ENCODE measurements around the gene KIAA0825. TPM values are rescaled to one million over a fixed set of nuclear protein-coding genes. Genes with fewer than 3 reads are reported as not detected.

The KIAA0825 gene
- total RNA-seq, 1 donor from 2014 or later = 0.26 TPM

- H3K27me3 ChIP-seq (ENCODE audit: control insufficient read depth, insufficient read depth, low read length) = no peaks in the 10 kb centered on the region
- no peak overlapping the region for H3K4me3 ChIP-seq (ENCODE audit: low read depth, low read length)
- FAIRE-seq (no peak), DNase-seq (ENCODE audit: low read depth) (no peak)
- no peaks in the 10 kb centered on the region for H3K36me3 ChIP-seq (ENCODE audit: control insufficient read depth, insufficient read depth, low read length)
- no peak for TF ChIP-seq CTCF (IDR thresholded peaks at IDR 0.05; ENCODE audit: insufficient read depth, low read length, severe bottlenecking)
These were observed 146.9 kb downstream of the KIAA0825 start for GRCh38 chr5:94471521-94471920.

- Histone ChIP-seq H3K4me3 (ENCODE audit: low read depth, low read length) (no peak overlapping the region), H3K27me3 (ENCODE audit: control insufficient read depth, insufficient read depth, low read length) (no peaks in the 10 kb centered on the region), H3K36me3 (ENCODE audit: control insufficient read depth, insufficient read depth, low read length) (no peaks in the 10 kb centered on the region)
- TF ChIP-seq CTCF (IDR thresholded peaks at IDR 0.05; ENCODE audit: insufficient read depth, low read length, severe bottlenecking) = no peak
- no peak for DNase-seq (ENCODE audit: low read depth)
- FAIRE-seq = no peak
These were observed 147.6 kb downstream of the KIAA0825 start for GRCh38 chr5:94470802-94471201.

- DNase-seq (ENCODE audit: low read depth) (no peak), FAIRE-seq (no peak)
- no peak for TF ChIP-seq CTCF (IDR thresholded peaks at IDR 0.05; ENCODE audit: insufficient read depth, low read length, severe bottlenecking)
- H3K36me3 ChIP-seq (ENCODE audit: control insufficient read depth, insufficient read depth, low read length) = no peaks in the 10 kb centered on the region
- H3K27me3 ChIP-seq (ENCODE audit: control insufficient read depth, insufficient read depth, low read length) = no peaks in the 10 kb centered on the region
- H3K4me3 ChIP-seq (ENCODE audit: low read depth, low read length) = no peak overlapping the region
These were observed 148.5 kb downstream of the KIAA0825 start for GRCh38 chr5:94469894-94470329.

GRCh38 chr5:94467954-94468930 is 150.2 kb downstream of the KIAA0825 start:
- DNase-seq (ENCODE audit: low read depth) (no peak), FAIRE-seq (no peak)
- no peaks in the 10 kb centered on the region for H3K27me3 ChIP-seq (ENCODE audit: control insufficient read depth, insufficient read depth, low read length)
- H3K36me3 ChIP-seq (ENCODE audit: control insufficient read depth, insufficient read depth, low read length) = no peaks in the 10 kb centered on the region
- TF ChIP-seq CTCF (IDR thresholded peaks at IDR 0.05; ENCODE audit: insufficient read depth, low read length, severe bottlenecking) = no peak
- no peak overlapping the region for H3K4me3 ChIP-seq (ENCODE audit: low read depth, low read length)

GRCh38 chr5:94467346-94467953 is 151.0 kb downstream of the KIAA0825 start:
- H3K36me3 ChIP-seq (ENCODE audit: control insufficient read depth, insufficient read depth, low read length) = no peaks in the 10 kb centered on the region
- no peak for FAIRE-seq
- H3K27me3 ChIP-seq (ENCODE audit: control insufficient read depth, insufficient read depth, low read length) = no peaks in the 10 kb centered on the region
- TF ChIP-seq CTCF (IDR thresholded peaks at IDR 0.05; ENCODE audit: insufficient read depth, low read length, severe bottlenecking) = no peak
- no peak overlapping the region for H3K4me3 ChIP-seq (ENCODE audit: low read depth, low read length)
- DNase-seq (ENCODE audit: low read depth) = no peak

Measured in bronchial epithelial cell (primary cell).